ENCODE data around the gene WDR20. TPM values are rescaled to one million over a fixed set of nuclear protein-coding genes. Genes with fewer than 3 reads are reported as not detected.
"Not testable (repeated sequence)": the region's sequence is repeated elsewhere in the genome, so short reads cannot be mapped to it uniquely, and the experiment has no call there.

Gene WDR20
- total RNA-seq, 2 experiments from 2014 or later = 13.3 to 31.0 TPM

DNA sequence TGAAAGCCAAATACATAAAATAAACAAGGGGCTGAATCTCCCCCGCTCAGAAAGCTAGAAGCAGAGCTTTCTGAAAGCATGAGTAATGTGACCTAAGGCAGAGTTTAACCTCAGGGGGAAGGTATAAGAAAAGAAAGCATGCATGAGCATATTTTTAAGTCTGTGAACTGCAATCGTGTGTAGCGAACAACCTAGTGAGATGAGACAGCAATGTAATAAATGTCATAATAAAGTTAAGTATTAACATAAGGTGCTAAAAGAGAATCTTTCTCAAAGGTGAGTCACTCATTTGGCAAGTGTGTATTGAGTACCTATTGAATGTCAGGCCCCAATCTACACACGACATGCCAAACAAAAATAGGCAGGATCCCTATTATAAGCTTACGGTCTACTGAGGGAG lies 14.2 kb upstream of the WDR20 start:
- H3K9me3 ChIP-seq (ENCODE audit: low read length) = no peaks in the 10 kb centered on the region
- ChIA-PET POLR2A (interaction anchor here (0.6 kb wide), 1 partner anchor 276 kb away, joined by 3 read pairs; no protein-coding TSS in a partner anchor), CTCF (ENCODE audit: unreplicated experiment) (no interaction called here)
- intact Hi-C loops (cut with micrococcal nuclease; ENCODE audit: unreplicated experiment) = no loop called here
- H3K4me1 ChIP-seq (ENCODE audit: insufficient read depth, low read length, poor library complexity, severe bottlenecking) = no peaks in the 10 kb centered on the region
- no peak overlapping the region for H2AFZ ChIP-seq (ENCODE audit: low read length)
- TF ChIP-seq, protein P1, sequence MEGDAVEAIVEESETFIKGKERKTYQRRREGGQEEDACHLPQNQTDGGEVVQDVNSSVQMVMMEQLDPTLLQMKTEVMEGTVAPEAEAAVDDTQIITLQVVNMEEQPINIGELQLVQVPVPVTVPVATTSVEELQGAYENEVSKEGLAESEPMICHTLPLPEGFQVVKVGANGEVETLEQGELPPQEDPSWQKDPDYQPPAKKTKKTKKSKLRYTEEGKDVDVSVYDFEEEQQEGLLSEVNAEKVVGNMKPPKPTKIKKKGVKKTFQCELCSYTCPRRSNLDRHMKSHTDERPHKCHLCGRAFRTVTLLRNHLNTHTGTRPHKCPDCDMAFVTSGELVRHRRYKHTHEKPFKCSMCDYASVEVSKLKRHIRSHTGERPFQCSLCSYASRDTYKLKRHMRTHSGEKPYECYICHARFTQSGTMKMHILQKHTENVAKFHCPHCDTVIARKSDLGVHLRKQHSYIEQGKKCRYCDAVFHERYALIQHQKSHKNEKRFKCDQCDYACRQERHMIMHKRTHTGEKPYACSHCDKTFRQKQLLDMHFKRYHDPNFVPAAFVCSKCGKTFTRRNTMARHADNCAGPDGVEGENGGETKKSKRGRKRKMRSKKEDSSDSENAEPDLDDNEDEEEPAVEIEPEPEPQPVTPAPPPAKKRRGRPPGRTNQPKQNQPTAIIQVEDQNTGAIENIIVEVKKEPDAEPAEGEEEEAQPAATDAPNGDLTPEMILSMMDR (conservative IDR thresholded peaks at IDR 0.05; ENCODE audit: low read length) = no peak
- no peak for TF ChIP-seq EZH2phosphoT487 (IDR thresholded peaks at IDR 0.05; ENCODE audit: borderline replicate concordance, low read depth, low read length)
- H3K9me2 ChIP-seq (ENCODE audit: insufficient read depth, low read length) = no peaks in the 10 kb centered on the region
- H3K4me3 ChIP-seq (ENCODE audit: low read depth, low read length, poor library complexity, severe bottlenecking) = no peak overlapping the region
- H4K20me1 ChIP-seq (ENCODE audit: insufficient read depth, low read length) = no peaks in the 10 kb centered on the region
- BruUV-seq (replicated peaks) = no TSS peak
- peaks cover 4% of the 10 kb centered on the region for H3K36me3 ChIP-seq (ENCODE audit: insufficient read depth, low read length)
- H3K4me2 ChIP-seq (ENCODE audit: low read length) = no peak overlapping the region
- no peak overlapping the region for H3K27ac ChIP-seq (ENCODE audit: low read depth, low read length, poor library complexity, severe bottlenecking)
- no peaks in the 10 kb centered on the region for H3K79me2 ChIP-seq (ENCODE audit: insufficient read depth, low read depth, low read length)
- no peak for DNase-seq (ENCODE audit: low spot score)

DNA sequence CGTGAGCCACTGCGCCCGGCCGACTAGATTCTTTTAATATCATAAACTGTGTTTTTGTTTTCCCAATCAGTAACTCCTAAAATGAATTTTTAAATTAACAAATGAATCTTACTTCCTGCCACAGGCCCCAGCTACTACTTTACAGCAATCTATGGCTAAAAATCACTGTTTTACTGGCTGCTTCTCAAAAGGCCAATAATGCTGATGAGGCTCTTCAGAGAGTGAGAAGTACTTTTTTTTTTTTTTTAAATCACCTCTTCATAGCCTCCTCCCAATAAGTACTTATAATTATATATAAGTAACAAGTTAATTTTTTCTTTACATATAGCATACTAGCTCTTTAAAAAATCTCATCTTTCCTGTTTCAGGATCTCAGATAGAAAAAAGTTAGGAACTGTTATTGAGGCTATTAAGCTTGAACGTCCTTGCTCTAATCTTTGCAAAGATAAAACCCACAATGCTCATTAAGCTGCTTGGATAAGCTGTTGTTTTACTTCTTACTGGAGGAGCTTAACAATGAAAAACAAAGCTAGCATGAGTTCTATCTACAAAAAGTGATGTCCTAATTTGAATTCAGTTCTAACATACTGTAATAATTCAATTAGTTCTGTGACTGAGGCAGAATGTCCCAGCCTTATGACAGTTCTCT lies 12.8 kb upstream of the WDR20 start:
- H3K9me3 ChIP-seq (ENCODE audit: low read length) = no peaks in the 10 kb centered on the region
- ChIA-PET POLR2A (interaction anchor here (0.6 to 1.1 kb wide), 5 partner anchors 9 to 356 kb away, joined by 3 to 5 read pairs (median 3); no protein-coding TSS in a partner anchor), CTCF (ENCODE audit: unreplicated experiment) (no interaction called here)
- no peak for DNase-seq (ENCODE audit: low spot score)
- no peak overlapping the region for H2AFZ ChIP-seq (ENCODE audit: low read length)
- H3K4me2 ChIP-seq (ENCODE audit: low read length) = no peak overlapping the region
- H3K9me2 ChIP-seq (ENCODE audit: insufficient read depth, low read length) = no peaks in the 10 kb centered on the region
- no peak overlapping the region for H3K27ac ChIP-seq (ENCODE audit: low read depth, low read length, poor library complexity, severe bottlenecking)
- TF ChIP-seq, protein P1 (conservative IDR thresholded peaks at IDR 0.05; ENCODE audit: low read length) = no peak
- no peak for TF ChIP-seq EZH2phosphoT487 (IDR thresholded peaks at IDR 0.05; ENCODE audit: borderline replicate concordance, low read depth, low read length)
- H3K4me3 ChIP-seq (ENCODE audit: low read depth, low read length, poor library complexity, severe bottlenecking) = no peak overlapping the region
- no TSS peak for BruUV-seq (replicated peaks)
- H3K36me3 ChIP-seq (ENCODE audit: insufficient read depth, low read length) = peaks cover 7% of the 10 kb centered on the region
- intact Hi-C loops (cut with micrococcal nuclease; ENCODE audit: unreplicated experiment) = no loop called here
- H3K79me2 ChIP-seq (ENCODE audit: insufficient read depth, low read depth, low read length) = no peaks in the 10 kb centered on the region
- H4K20me1 ChIP-seq (ENCODE audit: insufficient read depth, low read length) = no peaks in the 10 kb centered on the region
- H3K4me1 ChIP-seq (ENCODE audit: insufficient read depth, low read length, poor library complexity, severe bottlenecking) = no peaks in the 10 kb centered on the region

DNA sequence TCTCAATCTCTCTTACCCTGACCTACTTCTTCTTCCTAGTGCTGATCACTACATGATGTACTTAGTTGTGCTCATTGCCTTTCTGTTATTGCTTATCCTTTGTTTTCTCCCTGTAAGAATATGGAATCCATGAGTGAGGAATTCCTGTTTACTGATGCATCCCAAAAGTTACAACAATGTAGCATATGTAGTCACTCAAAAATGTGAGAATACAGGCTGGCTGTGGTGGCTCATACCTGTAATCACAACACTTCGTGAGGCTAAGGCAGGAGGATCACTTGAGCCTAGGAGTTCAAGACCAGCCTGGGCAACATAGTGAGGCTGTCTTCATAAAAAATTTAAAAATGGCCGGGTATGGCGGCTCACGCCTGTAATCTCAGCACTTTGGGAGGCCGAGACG lies 8.0 kb upstream of the WDR20 start:
- no peaks in the 10 kb centered on the region for H3K4me1 ChIP-seq (ENCODE audit: insufficient read depth, low read length, poor library complexity, severe bottlenecking)
- no peak overlapping the region for H3K27ac ChIP-seq (ENCODE audit: low read depth, low read length, poor library complexity, severe bottlenecking)
- intact Hi-C loops (cut with micrococcal nuclease; ENCODE audit: unreplicated experiment) = no loop called here
- TF ChIP-seq, protein P1 (conservative IDR thresholded peaks at IDR 0.05; ENCODE audit: low read length) = no peak
- no peak for TF ChIP-seq EZH2phosphoT487 (IDR thresholded peaks at IDR 0.05; ENCODE audit: borderline replicate concordance, low read depth, low read length)
- H2AFZ ChIP-seq (ENCODE audit: low read length) = no peak overlapping the region
- H3K9me2 ChIP-seq (ENCODE audit: insufficient read depth, low read length) = no peaks in the 10 kb centered on the region
- no peaks in the 10 kb centered on the region for H3K9me3 ChIP-seq (ENCODE audit: low read length)
- CTCF ChIA-PET (ENCODE audit: unreplicated experiment) = no interaction called here
- no peaks in the 10 kb centered on the region for H4K20me1 ChIP-seq (ENCODE audit: insufficient read depth, low read length)
- no peak overlapping the region for H3K4me3 ChIP-seq (ENCODE audit: low read depth, low read length, poor library complexity, severe bottlenecking)
- H3K79me2 ChIP-seq (ENCODE audit: insufficient read depth, low read depth, low read length) = no peaks in the 10 kb centered on the region
- peaks cover 7% of the 10 kb centered on the region for H3K36me3 ChIP-seq (ENCODE audit: insufficient read depth, low read length)
- DNase-seq (ENCODE audit: low spot score) = no peak
- POLR2A ChIA-PET = no interaction called here
- no peak overlapping the region for H3K4me2 ChIP-seq (ENCODE audit: low read length)
- no TSS peak for BruUV-seq (replicated peaks)

DNA sequence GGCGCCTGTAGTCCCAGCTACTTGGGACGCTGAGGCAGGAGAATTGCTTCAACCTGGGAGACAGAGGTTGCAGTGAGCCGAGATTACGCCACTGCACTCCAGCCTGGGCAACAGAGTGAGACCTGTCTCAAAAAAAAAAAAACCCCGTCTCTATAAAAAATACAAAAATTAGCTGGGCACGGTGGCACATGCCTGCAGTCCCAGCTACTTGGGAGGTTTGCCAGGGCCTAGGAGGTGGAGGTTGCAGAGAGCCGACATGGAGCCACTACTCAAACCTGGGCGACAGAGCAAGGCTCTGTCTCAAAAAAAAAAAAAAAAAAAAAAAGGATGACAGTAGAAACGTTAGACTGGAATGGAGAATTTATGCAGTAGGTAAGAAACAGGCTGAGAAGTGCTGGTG lies 5.7 kb upstream of the WDR20 start:
- DNase-seq (ENCODE audit: low spot score); BruUV-seq (replicated peaks); H3K36me3 ChIP-seq (ENCODE audit: insufficient read depth, low read length); H3K9me2 ChIP-seq (ENCODE audit: insufficient read depth, low read length); POLR2A ChIA-PET; H3K4me3 ChIP-seq (ENCODE audit: low read depth, low read length, poor library complexity, severe bottlenecking); H3K4me1 ChIP-seq (ENCODE audit: insufficient read depth, low read length, poor library complexity, severe bottlenecking); CTCF ChIA-PET (ENCODE audit: unreplicated experiment); H4K20me1 ChIP-seq (ENCODE audit: insufficient read depth, low read length); H2AFZ ChIP-seq (ENCODE audit: low read length); intact Hi-C loops (cut with micrococcal nuclease; ENCODE audit: unreplicated experiment); H3K27ac ChIP-seq (ENCODE audit: low read depth, low read length, poor library complexity, severe bottlenecking); H3K4me2 ChIP-seq (ENCODE audit: low read length); H3K9me3 ChIP-seq (ENCODE audit: low read length): not testable (repeated sequence)
- H3K79me2 ChIP-seq (ENCODE audit: insufficient read depth, low read depth, low read length) = peaks cover 11% of the 10 kb centered on the region
